Measurements from ENCODE around the gene HM13. TPM values are rescaled to one million over a fixed set of nuclear protein-coding genes. Genes with fewer than 3 reads are reported as not detected.
"Not testable (repeated sequence)": the region's sequence is repeated elsewhere in the genome, so short reads cannot be mapped to it uniquely, and the experiment has no call there.

Gene HM13
- total RNA-seq, 1 experiment from 2014 or later: 105 TPM

DNA sequence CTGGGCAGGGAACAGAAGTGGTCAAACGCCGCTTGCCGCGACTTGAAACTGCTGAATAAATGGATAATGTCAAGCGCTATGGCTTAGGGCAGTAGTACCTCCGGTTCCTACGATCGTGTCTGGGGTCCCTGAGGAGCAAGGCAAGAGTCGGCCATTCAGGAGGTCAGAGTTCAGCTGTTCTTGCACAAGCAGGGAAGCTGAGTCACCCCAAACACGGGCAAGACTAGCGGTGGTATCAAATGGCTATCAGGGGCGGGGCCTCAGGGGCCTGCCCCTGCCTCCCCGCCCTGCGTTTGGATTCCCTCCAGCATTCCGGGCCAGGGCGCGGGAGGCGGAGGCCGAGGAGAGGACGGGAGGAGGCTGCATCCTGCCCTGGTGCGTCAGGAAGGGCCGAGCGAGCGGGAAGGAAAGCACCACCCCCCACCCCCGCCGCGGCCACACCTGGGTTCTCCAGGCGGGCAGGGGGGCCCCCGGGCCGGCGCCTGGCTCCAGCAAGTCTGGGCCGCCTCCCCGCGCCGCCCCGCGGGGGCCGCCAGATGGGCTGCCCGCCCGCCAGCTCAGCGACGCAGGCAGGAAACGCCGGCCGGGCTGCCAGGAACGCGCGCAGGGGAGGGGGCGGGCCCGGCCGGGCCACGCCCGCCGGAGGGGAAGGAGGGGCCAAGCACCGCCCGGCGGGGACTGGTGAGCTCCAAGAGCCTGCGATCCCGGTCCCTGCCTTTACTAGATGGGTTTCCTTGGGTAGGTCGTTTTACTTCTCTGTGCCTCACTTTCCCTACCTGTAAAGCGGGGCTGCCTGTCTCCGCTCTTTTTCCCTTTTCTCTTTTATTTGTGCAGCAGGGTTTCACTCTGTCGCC is 58.7 kb downstream of the HM13 start:
- Histone ChIP-seq H3K27ac (peak overlapping the region; percentile 65), H3K9me3 (replicated peaks) (0 out of 2 replicates have a peak, but pooled peaks cover under 1% of the 10 kb centered on the region), H3K27me3 (no peaks in the 10 kb centered on the region), H3K36me3 (no peaks in the 10 kb centered on the region), H3K4me1 (peaks cover 20% of the 10 kb centered on the region), H3K4me3 (peak overlapping the region; percentile 59)
- DNase-seq: peak; percentile 98 to 99

- H3K27me3 ChIP-seq: no peaks in the 10 kb centered on the region
- no peaks in the 10 kb centered on the region for H3K36me3 ChIP-seq
- peaks cover 20% of the 10 kb centered on the region for H3K4me1 ChIP-seq
- H3K27ac ChIP-seq: peak overlapping the region; percentile 65; the same call in 1 of the 2 replicates
- peak overlapping the region; percentile 59 for H3K4me3 ChIP-seq
- H3K9me3 ChIP-seq (replicated peaks): 0 out of 2 replicates have a peak, but pooled peaks cover 3% of the 10 kb centered on the region
- peak; percentile 58 to 70 for DNase-seq
These were observed 59.5 kb downstream of the HM13 start for GRCh38 chr20:31573555-31574321.

- not testable (repeated sequence) for H3K4me3 ChIP-seq
These were observed 60.7 kb downstream of the HM13 start for GRCh38 chr20:31574986-31575385.

DNA sequence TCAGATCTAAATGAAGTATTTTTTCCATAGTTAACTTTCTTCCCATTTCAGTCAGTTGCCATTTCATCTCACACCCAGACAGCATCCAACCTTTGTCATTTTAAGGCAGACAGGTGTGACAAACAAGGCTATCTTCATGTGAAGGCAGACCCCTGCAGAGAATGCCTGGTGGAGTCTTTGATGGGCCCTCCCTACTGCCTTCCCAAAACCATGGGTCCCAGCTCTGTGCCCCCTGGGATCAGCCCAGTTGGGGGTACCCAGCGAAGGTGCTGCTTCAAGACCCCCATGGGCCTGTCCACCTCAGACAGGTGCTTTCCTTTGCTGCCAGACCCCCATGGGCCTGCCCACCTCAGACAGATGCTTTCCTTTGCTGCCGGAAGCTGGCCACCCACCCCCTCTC is 62.5 kb downstream of the HM13 start:
- Histone ChIP-seq H3K27me3 (no peaks in the 10 kb centered on the region), H3K9me3 (replicated peaks) (0 out of 2 replicates have a peak, but pooled peaks cover 3% of the 10 kb centered on the region), H3K36me3 (no peaks in the 10 kb centered on the region), H3K27ac (no peak overlapping the region), H3K4me3 (no peak overlapping the region), H3K4me1 (peaks cover 14% of the 10 kb centered on the region)
- DNase-seq: no peak

More at GRCh38 chr20:31574986-31575385, 60.7 kb downstream of the HM13 start:
- H3K36me3 ChIP-seq; H3K27ac ChIP-seq; H3K9me3 ChIP-seq (replicated peaks); H3K27me3 ChIP-seq; DNase-seq: not testable (repeated sequence)
- H3K4me1 ChIP-seq: peaks cover 16% of the 10 kb centered on the region

GRCh38 chr20:31577194-31577593 is 63.0 kb downstream of the HM13 start:
- H3K4me3 ChIP-seq: no peak overlapping the region
- DNase-seq: no peak
- peaks cover 11% of the 10 kb centered on the region for H3K4me1 ChIP-seq
- no peak overlapping the region for H3K27ac ChIP-seq
- H3K27me3 ChIP-seq: no peaks in the 10 kb centered on the region
- H3K9me3 ChIP-seq (replicated peaks): 0 out of 2 replicates have a peak, but pooled peaks cover 3% of the 10 kb centered on the region
- no peaks in the 10 kb centered on the region for H3K36me3 ChIP-seq

- Histone ChIP-seq H3K36me3 (no peaks in the 10 kb centered on the region), H3K27me3 (no peaks in the 10 kb centered on the region), H3K4me1 (peaks cover 7% of the 10 kb centered on the region), H3K4me3 (no peak overlapping the region), H3K27ac (no peak overlapping the region), H3K9me3 (replicated peaks) (0 out of 2 replicates have a peak, but pooled peaks cover 3% of the 10 kb centered on the region)
- no peak for DNase-seq
These were observed 64.4 kb downstream of the HM13 start for GRCh38 chr20:31578448-31579138.

GRCh38 chr20:31579245-31579644 is 65.0 kb downstream of the HM13 start:
- Histone ChIP-seq H3K4me3 (no peak overlapping the region), H3K4me1 (peaks cover under 1% of the 10 kb centered on the region; the same call in 1 of the 2 replicates), H3K27ac (no peak overlapping the region), H3K36me3 (no peaks in the 10 kb centered on the region), H3K9me3 (replicated peaks) (0 out of 2 replicates have a peak, but pooled peaks cover 3% of the 10 kb centered on the region), H3K27me3 (no peaks in the 10 kb centered on the region)
- DNase-seq: no peak

DNA sequence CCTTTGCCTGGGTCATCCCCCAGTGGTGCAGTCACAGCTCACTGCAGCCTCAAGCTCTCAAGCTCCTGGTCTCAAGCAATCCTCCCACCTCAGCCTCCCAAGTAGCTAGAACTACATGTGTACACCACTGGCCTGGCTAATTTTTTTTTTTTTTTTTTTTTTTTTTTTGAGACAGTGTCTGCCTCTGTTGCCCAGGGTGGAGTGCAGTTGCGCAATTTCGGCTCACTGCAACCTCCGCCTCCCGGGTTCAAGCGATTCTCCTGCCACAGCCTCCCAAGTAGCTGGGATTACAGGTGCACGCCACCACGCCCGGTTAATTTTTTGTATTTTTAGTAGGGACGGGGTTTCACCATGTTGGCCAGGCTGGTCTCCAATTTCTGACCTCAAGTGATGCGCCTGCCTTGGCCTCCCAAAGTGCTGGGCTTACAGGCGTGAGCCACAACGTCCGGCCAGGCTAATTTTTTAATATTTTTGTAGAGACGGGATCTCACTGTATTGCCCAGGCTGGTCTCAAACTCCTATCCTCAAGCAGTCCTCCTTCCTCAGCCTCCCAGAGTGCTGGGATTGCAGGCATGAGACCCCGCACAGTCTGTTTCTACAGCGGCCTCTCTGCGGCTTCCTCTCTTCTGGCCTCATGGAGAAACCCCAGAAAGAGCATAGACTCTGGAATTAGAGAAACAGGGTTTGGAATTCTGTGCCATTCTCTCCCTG is 65.9 kb downstream of the HM13 start:
- H3K27ac ChIP-seq; H3K27me3 ChIP-seq; H3K36me3 ChIP-seq; DNase-seq; H3K4me3 ChIP-seq; H3K9me3 ChIP-seq (replicated peaks); H3K4me1 ChIP-seq: not testable (repeated sequence)

- Histone ChIP-seq H3K9me3 (replicated peaks) (0 out of 2 replicates have a peak, but pooled peaks cover 3% of the 10 kb centered on the region), H3K27me3 (peaks cover 4% of the 10 kb centered on the region; the same call in 1 of the 2 replicates), H3K4me3 (no peak overlapping the region), H3K27ac (no peak overlapping the region), H3K4me1 (no peaks in the 10 kb centered on the region; the same call in 1 of the 2 replicates), H3K36me3 (no peaks in the 10 kb centered on the region)
- no peak for DNase-seq
These were observed 66.5 kb downstream of the HM13 start for GRCh38 chr20:31580706-31581105.

DNA sequence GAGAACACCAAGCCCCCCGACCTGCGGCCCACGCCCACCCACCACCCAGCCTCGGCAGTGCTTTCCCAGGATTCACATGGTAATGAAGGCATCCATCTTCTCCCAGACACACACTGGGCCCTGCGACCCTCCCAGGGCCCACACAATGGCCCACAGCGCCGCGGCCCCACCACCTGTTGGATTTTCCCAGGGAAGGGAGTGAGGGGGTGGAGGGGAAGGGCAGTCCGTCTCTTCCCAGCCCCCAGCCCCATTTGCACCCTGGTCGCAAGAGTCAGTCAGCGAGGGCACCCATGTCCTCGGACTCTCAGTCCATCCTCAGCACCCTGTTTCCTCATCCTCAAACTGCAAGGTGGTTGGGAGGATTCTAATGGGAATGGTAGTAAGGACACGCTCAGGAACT is 67.1 kb downstream of the HM13 start:
- H3K36me3 ChIP-seq: no peaks in the 10 kb centered on the region
- 0 out of 2 replicates have a peak, but pooled peaks cover 3% of the 10 kb centered on the region for H3K9me3 ChIP-seq (replicated peaks)
- no peak overlapping the region for H3K27ac ChIP-seq
- no peak for DNase-seq
- no peak overlapping the region for H3K4me3 ChIP-seq
- no peaks in the 10 kb centered on the region; the same call in 1 of the 2 replicates for H3K4me1 ChIP-seq
- H3K27me3 ChIP-seq: peaks cover 4% of the 10 kb centered on the region; the same call in 1 of the 2 replicates

- Histone ChIP-seq H3K9me3 (replicated peaks) (no peaks in the 10 kb centered on the region), H3K4me1 (peaks cover 4% of the 10 kb centered on the region; the same call in 1 of the 2 replicates), H3K27me3 (peaks cover 4% of the 10 kb centered on the region; the same call in 1 of the 2 replicates), H3K36me3 (no peaks in the 10 kb centered on the region), H3K4me3 (peak overlapping the region; percentile 53), H3K27ac (no peak overlapping the region)
- DNase-seq: peak in 1 of 2 experiments; percentile 45
These were observed 73.5 kb downstream of the HM13 start for GRCh38 chr20:31587545-31588389.

- H3K27ac ChIP-seq: no peak overlapping the region
- no peaks in the 10 kb centered on the region for H3K36me3 ChIP-seq
- H3K4me3 ChIP-seq: no peak overlapping the region
- H3K9me3 ChIP-seq (replicated peaks): no peaks in the 10 kb centered on the region
- no peak for DNase-seq
- H3K4me1 ChIP-seq: peaks cover 16% of the 10 kb centered on the region; the same call in 1 of the 2 replicates
- no peaks in the 10 kb centered on the region for H3K27me3 ChIP-seq
These were observed 76.5 kb downstream of the HM13 start for GRCh38 chr20:31590717-31591225.
